ENCODE results near the gene IFNA14. TPM values are rescaled to one million over a fixed set of nuclear protein-coding genes. Genes with fewer than 3 reads are reported as not detected.
"Not testable (repeated sequence)": the region's sequence is repeated elsewhere in the genome, so short reads cannot be mapped to it uniquely, and the experiment has no call there.

IFNA14 gene
- total RNA-seq, 2 experiments from 2014 or later, result not detected

GRCh38 chr9:21244836-21245235 lies 5.0 kb upstream of the IFNA14 start:
- CTCF ChIA-PET, result interaction anchor here (1.7 kb wide), 1 partner anchor 9 kb away, joined by 10 read pairs; no protein-coding TSS in a partner anchor
- intact Hi-C loops (cut with micrococcal nuclease), result no loop called here
- POLR2A ChIA-PET, result no interaction called here
- Mint-ChIP-seq H3K27ac (no peak overlapping the region), H3K4me1 (ENCODE audit: low read depth) (peaks cover 7% of the 10 kb centered on the region), H3K36me3 (ENCODE audit: low read depth) (no peaks in the 10 kb centered on the region), H3K4me3 (no peak overlapping the region), H3K9me3 (no peaks in the 10 kb centered on the region), H3K27me3 (peaks cover 11% of the 10 kb centered on the region)
- TF ChIP-seq CTCF (IDR thresholded peaks at IDR 0.05), result no peak
- no peak for DNase-seq
- ATAC-seq, result no peak

- intact Hi-C loops (cut with micrococcal nuclease), result loop anchor here (10.0 kb wide), 2 partner anchors 88 to 208 kb away; partner anchors contain the start of gene IFNA1
Measured at GRCh38 chr9:21236360-21236714, 3.5 kb downstream of the IFNA14 start.

GRCh38 chr9:21235468-21236359 lies 4.1 kb downstream of the IFNA14 start:
- not testable (repeated sequence) for H3K27ac Mint-ChIP-seq; H3K9me3 Mint-ChIP-seq; H3K4me1 Mint-ChIP-seq (ENCODE audit: low read depth); H3K36me3 Mint-ChIP-seq (ENCODE audit: low read depth); H3K27me3 Mint-ChIP-seq
- H3K4me3 Mint-ChIP-seq, result peak overlapping the region; percentile 2
- peak; percentile 76 for ATAC-seq
- ChIA-PET POLR2A (interaction anchor here (0.7 kb wide), 1 partner anchor 29 kb away, joined by 3 read pairs; the partner anchor contains the start of gene IFNA10), CTCF (interaction anchor here (0.6 to 3.3 kb wide), 57 partner anchors 10 to 773 kb away, joined by 3 to 37 read pairs (median 4); partner anchors contain the start of gene CDKN2B)
- peak; percentile 48 for DNase-seq
- intact Hi-C loops (cut with micrococcal nuclease), result loop anchor here (10.0 kb wide), 2 partner anchors 89 to 209 kb away; partner anchors contain the start of gene IFNA1
- TF ChIP-seq CTCF (IDR thresholded peaks at IDR 0.05), result peak; percentile 65

More at GRCh38 chr9:21236360-21236714, 3.5 kb downstream of the IFNA14 start:
- H3K4me1 Mint-ChIP-seq (ENCODE audit: low read depth); H3K4me3 Mint-ChIP-seq; H3K27ac Mint-ChIP-seq; H3K36me3 Mint-ChIP-seq (ENCODE audit: low read depth); H3K9me3 Mint-ChIP-seq; H3K27me3 Mint-ChIP-seq; DNase-seq; ATAC-seq; POLR2A ChIA-PET: not testable (repeated sequence)
- CTCF ChIA-PET, result interaction anchor here (0.7 to 3.3 kb wide), 52 partner anchors 9 to 772 kb away, joined by 3 to 37 read pairs (median 4); partner anchors contain the start of gene CDKN2B

- intact Hi-C loops (cut with micrococcal nuclease), result loop anchor here (10.0 kb wide), 2 partner anchors 91 to 211 kb away; partner anchors contain the start of gene IFNA1
- ChIA-PET POLR2A (no interaction called here), CTCF (interaction anchor here (0.9 to 3.3 kb wide), 8 partner anchors 16 to 556 kb away, joined by 3 to 37 read pairs (median 10); no protein-coding TSS in a partner anchor)
- Mint-ChIP-seq H3K4me1 (ENCODE audit: low read depth) (peaks cover 7% of the 10 kb centered on the region), H3K9me3 (no peaks in the 10 kb centered on the region), H3K4me3 (no peak overlapping the region), H3K36me3 (ENCODE audit: low read depth) (no peaks in the 10 kb centered on the region), H3K27ac (no peak overlapping the region), H3K27me3 (peaks cover 3% of the 10 kb centered on the region)
- ATAC-seq, result no peak
- no peak for TF ChIP-seq CTCF (IDR thresholded peaks at IDR 0.05)
- DNase-seq, result no peak
Measured at GRCh38 chr9:21234153-21234687, 5.6 kb downstream of the IFNA14 start.

GRCh38 chr9:21233258-21233657 lies 6.5 kb downstream of the IFNA14 start:
- Mint-ChIP-seq H3K27me3 (peaks cover under 1% of the 10 kb centered on the region), H3K36me3 (ENCODE audit: low read depth) (no peaks in the 10 kb centered on the region), H3K9me3 (no peaks in the 10 kb centered on the region), H3K4me3 (no peak overlapping the region), H3K4me1 (ENCODE audit: low read depth) (peaks cover 7% of the 10 kb centered on the region), H3K27ac (no peak overlapping the region)
- intact Hi-C loops (cut with micrococcal nuclease), result loop anchor here (10.0 kb wide), 2 partner anchors 92 to 212 kb away; partner anchors contain the start of gene IFNA1
- ATAC-seq (no peak), DNase-seq (no peak)
- TF ChIP-seq CTCF (IDR thresholded peaks at IDR 0.05), result no peak
- ChIA-PET POLR2A (interaction anchor here (0.7 to 1.3 kb wide), 2 partner anchors 9 to 55 kb away, joined by 3 read pairs; no protein-coding TSS in a partner anchor), CTCF (interaction anchor here (0.7 to 3.3 kb wide), 3 partner anchors 15 to 163 kb away, joined by 3 to 14 read pairs (median 3); no protein-coding TSS in a partner anchor)

All from activated CD8-positive, alpha-beta T cell treated with anti-CD3 and anti-CD28 coated beads for 36 hours (primary cell).